KMS-11 (cell line): ENCODE results near the gene RANGRF.

Experiments
- H2AFZ ChIP-seq: fragments of 200-600 bp; sonication (generic); 2 replicates; pipeline ENCODE4 v1.6.1; 2016; ENCODE audit warnings: antibody characterized with exemption, mixed run types, low read depth
- H3K27ac ChIP-seq: fragments of 200-600 bp; sonication (generic); 2 replicates; pipeline ENCODE4 v1.6.1; 2016; ENCODE audit warnings: mild to moderate bottlenecking, mixed run types
- H3K27me3 ChIP-seq: fragments of 200-600 bp; sonication (generic); 2 replicates; pipeline ENCODE4 v1.6.1; 2017; ENCODE audit warnings: mild to moderate bottlenecking, low read depth, mixed run types, moderate library complexity; ENCODE audit not compliant: insufficient read depth
- H3K36me3 ChIP-seq: fragments of 200-600 bp; sonication (generic); 2 replicates; pipeline ENCODE4 v1.6.1; 2017; ENCODE audit warnings: mild to moderate bottlenecking, mixed run types; ENCODE audit not compliant: insufficient read depth
- H3K4me1 ChIP-seq: fragments of 200-600 bp; sonication (generic); 2 replicates; pipeline ENCODE4 v1.6.1; 2016; ENCODE audit warnings: mild to moderate bottlenecking, low read depth, mixed run types; ENCODE audit not compliant: poor library complexity, severe bottlenecking
- H3K4me2 ChIP-seq: fragments of 200-600 bp; sonication (generic); 2 replicates; pipeline ENCODE4 v1.7.0; 2016; ENCODE audit warnings: mild to moderate bottlenecking, mixed run types
- H3K4me3 ChIP-seq: fragments of 200-600 bp; sonication (generic); IDR thresholded peaks from 2 replicates; pipeline ENCODE4 v1.6.1; 2017; ENCODE audit warnings: low read depth, low read length, mixed read lengths; ENCODE audit not compliant: insufficient read depth
- H3K79me2 ChIP-seq: fragments of 200-600 bp; sonication (generic); 2 replicates; pipeline ENCODE4 v1.6.1; 2016; ENCODE audit warnings: low read depth, mixed run types; ENCODE audit not compliant: insufficient read depth
- H3K9ac ChIP-seq: fragments of 200-600 bp; sonication (generic); 2 replicates; pipeline ENCODE4 v1.6.1; 2016; ENCODE audit warnings: mild to moderate bottlenecking, mixed run types
- H4K20me1 ChIP-seq: fragments of 200-600 bp; sonication (generic); 2 replicates; pipeline ENCODE4 v1.6.1; 2016; ENCODE audit warnings: mild to moderate bottlenecking, mixed run types; ENCODE audit not compliant: insufficient read depth
- TF ChIP-seq, protein P1 (sequence below): fragments of 200-600 bp; sonication (generic); conservative IDR thresholded peaks from 2 replicates; pipeline ENCODE4 v1.6.1; 2017; ENCODE audit warnings: low read depth, mild to moderate bottlenecking, antibody characterized with exemption, low read length, moderate library complexity, mixed read lengths

The RANGRF gene

DNA sequence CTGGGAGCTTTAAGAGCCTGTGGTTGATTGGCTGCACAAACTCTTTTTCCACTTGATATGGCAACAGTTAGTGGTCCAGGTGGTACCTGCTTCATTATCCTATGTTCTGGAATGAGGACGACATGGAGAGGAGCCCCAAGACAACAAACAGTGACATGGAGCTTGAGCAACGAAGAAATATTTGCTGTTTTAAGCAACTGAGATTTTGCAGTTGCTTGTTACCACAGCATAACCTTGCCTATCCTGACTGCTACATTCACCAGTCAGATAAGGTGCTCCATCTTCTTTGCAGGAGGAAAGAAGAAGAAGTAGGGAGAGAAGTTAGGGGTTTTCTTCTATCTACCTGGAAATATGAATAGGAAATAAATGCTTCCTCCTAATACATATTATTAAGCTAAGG, 43.7 kb downstream of the RANGRF start:
- Histone ChIP-seq H3K9ac (no peak overlapping the region), H4K20me1 (no peaks in the 10 kb centered on the region), H3K4me3 (no peak overlapping the region), H3K36me3 (no peaks in the 10 kb centered on the region), H2AFZ (no peak overlapping the region), H3K4me1 (no peaks in the 10 kb centered on the region), H3K27me3 (no peaks in the 10 kb centered on the region), H3K27ac (no peak overlapping the region), H3K4me2 (no peak overlapping the region), H3K79me2 (no peaks in the 10 kb centered on the region)
- TF ChIP-seq, protein P1, sequence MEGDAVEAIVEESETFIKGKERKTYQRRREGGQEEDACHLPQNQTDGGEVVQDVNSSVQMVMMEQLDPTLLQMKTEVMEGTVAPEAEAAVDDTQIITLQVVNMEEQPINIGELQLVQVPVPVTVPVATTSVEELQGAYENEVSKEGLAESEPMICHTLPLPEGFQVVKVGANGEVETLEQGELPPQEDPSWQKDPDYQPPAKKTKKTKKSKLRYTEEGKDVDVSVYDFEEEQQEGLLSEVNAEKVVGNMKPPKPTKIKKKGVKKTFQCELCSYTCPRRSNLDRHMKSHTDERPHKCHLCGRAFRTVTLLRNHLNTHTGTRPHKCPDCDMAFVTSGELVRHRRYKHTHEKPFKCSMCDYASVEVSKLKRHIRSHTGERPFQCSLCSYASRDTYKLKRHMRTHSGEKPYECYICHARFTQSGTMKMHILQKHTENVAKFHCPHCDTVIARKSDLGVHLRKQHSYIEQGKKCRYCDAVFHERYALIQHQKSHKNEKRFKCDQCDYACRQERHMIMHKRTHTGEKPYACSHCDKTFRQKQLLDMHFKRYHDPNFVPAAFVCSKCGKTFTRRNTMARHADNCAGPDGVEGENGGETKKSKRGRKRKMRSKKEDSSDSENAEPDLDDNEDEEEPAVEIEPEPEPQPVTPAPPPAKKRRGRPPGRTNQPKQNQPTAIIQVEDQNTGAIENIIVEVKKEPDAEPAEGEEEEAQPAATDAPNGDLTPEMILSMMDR: no peak

DNA sequence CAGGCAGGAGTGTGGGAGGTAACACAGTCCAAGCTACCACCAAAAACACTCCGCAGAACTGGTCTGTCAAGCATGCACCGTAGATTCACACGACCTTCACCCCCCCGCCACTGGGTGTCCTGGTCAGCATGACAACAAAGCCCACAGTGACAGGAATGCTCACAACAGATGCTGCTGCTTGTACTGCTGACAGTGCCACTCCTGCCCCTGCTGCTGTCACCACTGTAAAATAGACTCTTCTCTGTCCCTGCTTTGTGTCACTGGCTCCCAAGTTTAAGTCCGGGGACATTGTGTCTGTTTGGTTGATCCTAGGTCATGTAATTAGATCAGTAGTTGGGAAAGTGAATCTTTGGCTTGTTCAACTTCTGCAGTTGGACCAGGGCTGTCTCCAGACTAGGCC, 44.2 kb downstream of the RANGRF start:
- H3K4me1 ChIP-seq: no peaks in the 10 kb centered on the region
- H3K27ac ChIP-seq: no peak overlapping the region
- H3K79me2 ChIP-seq: no peaks in the 10 kb centered on the region
- TF ChIP-seq, protein P1: no peak
- H2AFZ ChIP-seq: no peak overlapping the region
- H3K36me3 ChIP-seq: no peaks in the 10 kb centered on the region
- H4K20me1 ChIP-seq: no peaks in the 10 kb centered on the region
- no peak overlapping the region for H3K9ac ChIP-seq
- H3K4me3 ChIP-seq: no peak overlapping the region
- no peaks in the 10 kb centered on the region for H3K27me3 ChIP-seq
- no peak overlapping the region for H3K4me2 ChIP-seq

DNA sequence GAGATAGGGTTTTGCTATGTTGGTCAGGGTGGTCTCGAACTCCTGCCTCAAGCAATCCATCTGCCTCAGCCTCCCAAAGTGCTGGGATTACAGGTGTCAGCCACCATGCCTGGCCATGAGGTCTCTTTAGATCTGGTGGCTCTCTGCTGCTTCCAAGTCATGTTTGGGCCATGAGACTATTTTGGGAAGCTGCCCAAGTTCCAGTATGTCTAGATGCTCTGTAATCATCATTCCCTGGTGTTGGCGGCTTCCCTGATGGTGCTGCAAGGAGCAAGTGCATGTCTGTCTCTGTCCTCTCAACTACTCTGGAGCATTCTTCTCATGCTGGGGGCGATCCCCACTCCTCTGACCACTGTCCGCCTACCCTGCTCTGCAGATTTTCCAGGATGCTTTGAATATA, 44.8 kb downstream of the RANGRF start:
- H3K4me2 ChIP-seq: no peak overlapping the region
- no peaks in the 10 kb centered on the region for H3K36me3 ChIP-seq
- H3K27me3 ChIP-seq: no peaks in the 10 kb centered on the region
- H3K4me3 ChIP-seq: no peak overlapping the region
- TF ChIP-seq, protein P1: no peak
- H3K27ac ChIP-seq: no peak overlapping the region
- H3K79me2 ChIP-seq: no peaks in the 10 kb centered on the region
- H4K20me1 ChIP-seq: no peaks in the 10 kb centered on the region
- no peak overlapping the region for H2AFZ ChIP-seq
- H3K9ac ChIP-seq: no peak overlapping the region
- no peaks in the 10 kb centered on the region for H3K4me1 ChIP-seq

DNA sequence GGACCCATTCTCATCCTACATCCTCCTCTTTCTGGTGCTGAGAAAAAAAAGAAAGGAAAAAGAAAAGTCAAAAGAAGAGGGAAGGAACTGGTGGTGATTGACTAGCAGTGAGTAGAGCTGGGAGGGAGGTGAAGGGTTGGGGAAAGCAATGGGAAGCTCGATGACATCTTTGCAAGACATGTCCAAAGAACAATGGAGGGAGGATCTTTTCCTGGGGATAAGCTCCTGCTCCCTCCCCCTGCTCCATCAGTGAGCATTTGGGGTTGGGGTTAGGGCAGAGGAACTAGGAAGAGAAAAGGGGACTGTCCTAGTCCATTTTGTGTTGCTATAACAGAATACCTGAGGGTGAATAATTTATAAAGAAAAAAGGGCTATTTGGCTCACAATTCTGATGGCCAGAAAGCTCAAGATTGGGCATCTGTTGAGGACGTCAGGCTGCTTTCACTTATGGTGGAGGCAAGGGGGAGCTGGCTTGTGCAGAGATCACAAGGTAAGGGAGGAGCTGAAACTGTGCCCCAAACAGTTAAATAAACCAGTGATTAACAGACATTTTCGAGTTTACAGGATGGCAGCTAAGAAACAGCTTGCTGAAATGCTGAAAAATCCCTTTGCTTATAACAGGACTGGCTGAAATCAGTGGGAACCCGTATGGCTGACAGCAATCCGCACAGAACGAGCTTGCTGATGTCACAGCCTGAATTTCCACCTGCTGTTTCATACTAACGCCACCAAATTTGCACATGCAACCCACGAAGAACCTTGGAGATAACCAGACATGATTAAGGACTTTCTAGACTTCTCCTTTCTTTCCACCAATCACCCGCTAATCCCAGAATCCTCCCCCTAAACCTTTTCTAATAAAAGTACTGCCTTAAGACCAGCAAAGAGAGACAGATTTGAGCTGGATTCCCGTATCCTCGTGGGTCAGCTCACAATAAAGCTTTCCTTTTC, 49.6 kb downstream of the RANGRF start:
- Histone ChIP-seq H3K4me1 (no peaks in the 10 kb centered on the region), H3K4me2 (no peak overlapping the region), H3K79me2 (no peaks in the 10 kb centered on the region), H3K27ac (no peak overlapping the region), H3K36me3 (no peaks in the 10 kb centered on the region), H3K4me3 (no peak overlapping the region), H2AFZ (no peak overlapping the region), H3K9ac (no peak overlapping the region), H3K27me3 (no peaks in the 10 kb centered on the region), H4K20me1 (no peaks in the 10 kb centered on the region)
- TF ChIP-seq, protein P1: no peak
